ENCODE results near the gene DIAPH2.

DNA sequence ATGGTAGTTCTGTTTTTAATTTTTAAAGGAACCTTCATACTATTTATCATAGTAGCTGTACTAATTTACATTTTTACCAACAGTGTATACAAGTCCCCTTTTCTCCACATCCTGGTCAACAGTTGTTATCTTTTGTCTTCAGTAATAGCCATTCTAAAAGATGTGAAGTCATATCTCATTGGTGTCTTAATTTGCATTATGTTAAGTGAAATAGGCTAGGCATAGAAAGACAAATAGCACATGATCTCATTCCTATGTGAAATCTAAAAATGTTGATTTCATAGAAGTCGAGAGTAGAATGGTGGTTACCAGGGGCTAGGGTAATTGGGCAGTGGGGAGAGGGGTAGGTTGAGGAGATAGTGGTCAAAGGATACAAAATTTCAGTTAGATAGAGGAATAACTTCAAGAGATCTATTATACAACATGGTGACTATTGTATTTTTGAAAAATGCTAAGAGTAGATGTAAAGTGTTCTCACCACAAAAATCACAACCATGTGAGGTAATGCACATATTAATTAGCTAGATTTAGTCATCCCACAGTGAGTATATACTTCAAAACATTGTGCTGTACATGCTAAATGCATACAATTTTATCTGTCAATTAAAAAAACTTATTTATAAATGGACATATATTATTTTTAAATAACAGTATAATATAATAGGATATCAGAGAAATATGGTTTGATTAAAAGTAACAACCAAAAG, 58.9 kb downstream of the DIAPH2 start:
- TF ChIP-seq, protein P1, sequence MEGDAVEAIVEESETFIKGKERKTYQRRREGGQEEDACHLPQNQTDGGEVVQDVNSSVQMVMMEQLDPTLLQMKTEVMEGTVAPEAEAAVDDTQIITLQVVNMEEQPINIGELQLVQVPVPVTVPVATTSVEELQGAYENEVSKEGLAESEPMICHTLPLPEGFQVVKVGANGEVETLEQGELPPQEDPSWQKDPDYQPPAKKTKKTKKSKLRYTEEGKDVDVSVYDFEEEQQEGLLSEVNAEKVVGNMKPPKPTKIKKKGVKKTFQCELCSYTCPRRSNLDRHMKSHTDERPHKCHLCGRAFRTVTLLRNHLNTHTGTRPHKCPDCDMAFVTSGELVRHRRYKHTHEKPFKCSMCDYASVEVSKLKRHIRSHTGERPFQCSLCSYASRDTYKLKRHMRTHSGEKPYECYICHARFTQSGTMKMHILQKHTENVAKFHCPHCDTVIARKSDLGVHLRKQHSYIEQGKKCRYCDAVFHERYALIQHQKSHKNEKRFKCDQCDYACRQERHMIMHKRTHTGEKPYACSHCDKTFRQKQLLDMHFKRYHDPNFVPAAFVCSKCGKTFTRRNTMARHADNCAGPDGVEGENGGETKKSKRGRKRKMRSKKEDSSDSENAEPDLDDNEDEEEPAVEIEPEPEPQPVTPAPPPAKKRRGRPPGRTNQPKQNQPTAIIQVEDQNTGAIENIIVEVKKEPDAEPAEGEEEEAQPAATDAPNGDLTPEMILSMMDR (IDR thresholded peaks at IDR 0.05) = no peak
- TF ChIP-seq POLR2A (IDR thresholded peaks at IDR 0.05) = no peak
